ENCODE data around the gene PADI6.

DNA sequence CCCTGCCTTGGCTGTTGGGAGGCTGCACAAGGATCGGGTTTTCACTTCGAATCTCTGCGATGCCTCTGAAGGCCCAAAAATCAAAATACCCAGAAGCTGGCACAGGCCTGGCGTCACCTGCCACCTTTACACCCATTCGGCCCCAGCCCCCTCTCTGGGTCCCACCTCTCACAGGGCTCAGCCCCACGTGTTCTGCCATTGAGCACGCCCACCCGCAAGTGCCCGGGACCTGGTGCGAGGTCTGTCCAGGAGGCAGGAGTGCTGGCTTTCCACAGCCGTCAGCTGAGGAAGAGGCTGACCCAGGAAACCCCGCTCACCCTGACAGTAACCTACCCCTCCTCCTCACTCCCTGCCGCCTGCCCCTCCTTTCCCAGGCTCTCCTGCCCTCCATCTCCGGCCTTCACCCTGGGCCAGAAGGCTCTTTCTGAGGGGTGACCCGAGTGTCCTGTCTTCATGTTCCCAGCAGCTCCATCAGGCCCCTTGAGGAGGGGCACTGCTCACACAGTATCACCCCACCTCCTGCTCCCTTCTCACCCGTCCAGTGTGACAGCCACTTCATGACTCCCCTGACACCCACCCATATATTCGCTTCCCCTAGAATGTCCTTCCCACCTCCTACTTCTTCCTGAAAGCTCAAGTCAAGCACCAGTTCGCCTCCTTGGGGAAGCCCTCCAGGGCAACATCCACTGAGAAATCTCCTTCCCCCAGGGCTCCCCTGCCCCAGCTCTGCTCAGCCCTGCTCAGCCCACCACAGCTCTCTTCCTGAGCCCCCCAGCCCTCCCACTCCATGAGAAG is 54.0 kb downstream of the PADI6 start:
- TF ChIP-seq FOSL1 (IDR thresholded peaks at IDR 0.05; ENCODE audit: low read depth) (no peak), TCF7L2 (IDR thresholded peaks at IDR 0.05; ENCODE audit: borderline replicate concordance, extremely low read depth, insufficient read depth, insufficient read length) (no peak), CEBPB (IDR thresholded peaks at IDR 0.05; ENCODE audit: low read depth) (no peak), POLR2A (IDR thresholded peaks at IDR 0.05; ENCODE audit: borderline replicate concordance, extremely low read depth, insufficient read depth, insufficient read length) (no peak), RAD21 (IDR thresholded peaks at IDR 0.05; ENCODE audit: low read depth) (no peak)
- TF ChIP-seq, protein P1, sequence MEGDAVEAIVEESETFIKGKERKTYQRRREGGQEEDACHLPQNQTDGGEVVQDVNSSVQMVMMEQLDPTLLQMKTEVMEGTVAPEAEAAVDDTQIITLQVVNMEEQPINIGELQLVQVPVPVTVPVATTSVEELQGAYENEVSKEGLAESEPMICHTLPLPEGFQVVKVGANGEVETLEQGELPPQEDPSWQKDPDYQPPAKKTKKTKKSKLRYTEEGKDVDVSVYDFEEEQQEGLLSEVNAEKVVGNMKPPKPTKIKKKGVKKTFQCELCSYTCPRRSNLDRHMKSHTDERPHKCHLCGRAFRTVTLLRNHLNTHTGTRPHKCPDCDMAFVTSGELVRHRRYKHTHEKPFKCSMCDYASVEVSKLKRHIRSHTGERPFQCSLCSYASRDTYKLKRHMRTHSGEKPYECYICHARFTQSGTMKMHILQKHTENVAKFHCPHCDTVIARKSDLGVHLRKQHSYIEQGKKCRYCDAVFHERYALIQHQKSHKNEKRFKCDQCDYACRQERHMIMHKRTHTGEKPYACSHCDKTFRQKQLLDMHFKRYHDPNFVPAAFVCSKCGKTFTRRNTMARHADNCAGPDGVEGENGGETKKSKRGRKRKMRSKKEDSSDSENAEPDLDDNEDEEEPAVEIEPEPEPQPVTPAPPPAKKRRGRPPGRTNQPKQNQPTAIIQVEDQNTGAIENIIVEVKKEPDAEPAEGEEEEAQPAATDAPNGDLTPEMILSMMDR (IDR thresholded peaks at IDR 0.05 in 2 of 3, conservative IDR thresholded peaks at IDR 0.05 in 1 of 3; ENCODE audit: borderline replicate concordance in 1 of 3, insufficient read depth in 1 of 3, low read depth in 2 of 3, low read length in 2 of 3), result no peak

All from HCT116 (cell line).